ENCODE results near the gene PLAC8.
"Not testable (repeated sequence)": the region's sequence is repeated elsewhere in the genome, so short reads cannot be mapped to it uniquely, and the experiment has no call there.

PLAC8 gene

DNA sequence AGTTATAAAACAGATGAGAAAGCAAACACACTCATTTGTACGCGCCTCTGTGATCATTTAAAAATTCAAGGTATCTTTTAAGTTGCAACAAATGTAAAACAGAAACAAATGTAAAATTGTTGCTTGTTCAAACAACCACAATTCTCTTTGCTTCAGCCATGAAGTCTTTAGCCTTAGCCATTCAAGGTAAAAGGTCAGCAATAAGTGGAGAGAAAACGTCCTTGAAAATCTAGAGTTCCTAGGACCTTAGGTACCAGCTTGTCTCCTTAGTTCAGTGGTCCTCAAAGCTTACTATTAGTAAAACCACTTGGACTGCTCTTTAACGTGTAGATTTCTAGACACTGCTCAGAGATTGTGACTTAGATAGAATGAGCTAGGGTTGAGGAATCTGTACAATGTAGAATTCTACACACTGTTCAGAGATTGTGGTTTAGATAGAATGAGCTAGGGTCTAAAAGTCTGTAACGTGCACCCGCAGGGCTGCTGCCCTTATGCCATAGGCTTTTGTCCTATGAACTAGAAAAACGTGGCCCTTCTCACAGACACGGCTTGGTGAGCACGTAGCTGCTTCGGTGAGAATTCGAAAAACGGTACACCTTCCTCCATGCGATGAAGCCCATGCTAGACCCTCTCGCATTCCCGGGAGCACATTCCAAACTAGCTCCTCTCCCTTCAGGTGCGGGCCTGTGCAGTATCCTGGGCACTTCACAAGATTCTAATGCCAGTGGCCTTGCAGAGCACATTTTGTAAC lies 1.7 kb downstream of the PLAC8 start:
- intact Hi-C loops (cut with DNase I): no loop called here
- peak in 1 of 10 donors; percentile 39 for DNase-seq

DNA sequence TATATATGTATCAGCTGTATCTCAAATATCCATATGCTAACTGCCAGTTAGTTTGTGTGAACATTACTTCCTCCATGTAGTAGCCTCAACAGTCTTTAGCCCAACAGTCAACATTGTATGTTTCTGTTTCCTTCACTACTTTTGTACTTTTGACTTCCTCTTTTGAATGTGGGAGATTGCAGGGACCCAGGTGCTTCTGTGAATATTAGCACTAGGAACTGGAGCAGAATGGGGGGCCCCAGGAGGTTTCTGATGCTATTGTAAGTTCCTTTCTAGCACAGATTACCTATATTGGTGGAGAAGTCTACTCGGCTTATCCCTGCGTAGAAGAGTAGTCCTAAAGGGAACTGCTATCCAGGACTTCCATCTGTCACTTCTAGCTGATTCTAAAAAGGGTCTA lies 2.3 kb downstream of the PLAC8 start:
- DNase-seq: no peak
- intact Hi-C loops (cut with DNase I): no loop called here

DNA sequence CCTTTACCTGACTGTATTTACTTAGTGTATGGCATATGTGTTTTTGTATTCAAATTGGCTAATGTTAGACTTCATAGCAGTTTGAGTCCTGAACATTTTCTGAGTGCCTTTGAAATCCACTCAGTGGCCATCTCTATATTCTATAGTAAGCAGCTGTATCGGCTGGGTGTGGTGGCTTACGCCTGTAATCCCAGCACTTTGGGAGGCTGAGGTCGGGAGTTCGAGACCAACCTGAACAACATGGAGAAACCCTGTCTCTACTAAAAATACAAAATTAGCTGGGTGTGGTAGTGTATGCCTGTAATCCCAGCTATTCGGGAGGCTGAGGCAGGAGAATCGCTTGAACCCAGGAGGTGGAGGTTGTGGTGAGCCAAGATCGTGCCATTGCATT lies 2.8 kb downstream of the PLAC8 start:
- DNase-seq; intact Hi-C loops (cut with DNase I): not testable (repeated sequence)

DNA sequence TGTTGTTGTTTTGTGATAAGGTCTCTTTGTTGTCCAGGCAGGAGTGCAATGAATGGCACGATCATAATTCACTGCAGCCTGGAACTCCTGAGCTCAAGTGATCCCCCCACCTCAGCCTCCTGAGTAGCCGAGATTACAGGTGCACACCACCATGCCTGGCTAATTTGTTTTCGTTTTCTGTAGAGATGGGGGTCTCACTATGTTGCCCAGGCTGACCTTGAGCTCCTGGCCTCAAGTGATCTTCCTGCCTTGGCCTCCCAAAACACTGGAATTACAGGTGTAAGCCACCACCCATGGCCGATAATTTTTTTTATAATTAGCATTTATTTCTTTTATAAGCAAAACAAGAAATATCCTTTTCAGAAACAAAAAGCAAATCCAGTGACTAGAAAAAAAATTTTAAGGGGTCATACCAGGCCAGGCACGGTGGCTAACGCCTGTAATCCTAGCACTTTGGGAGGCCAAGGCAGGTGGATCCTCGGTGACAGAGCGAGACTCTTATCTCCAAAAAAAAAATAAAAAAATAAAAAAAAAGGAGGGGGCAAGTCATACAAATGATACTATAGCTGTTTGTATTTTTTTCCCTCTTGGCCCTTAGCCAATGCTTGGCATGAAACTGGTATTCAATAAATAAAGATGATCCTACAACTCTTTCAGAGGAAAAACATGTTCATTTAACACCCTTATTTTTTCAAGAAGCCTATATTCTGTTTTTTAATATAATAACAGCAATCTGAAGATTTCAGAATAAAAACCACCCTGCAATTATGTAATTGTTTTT lies 3.4 kb downstream of the PLAC8 start:
- intact Hi-C loops (cut with DNase I): no loop called here
- no peak for DNase-seq

DNA sequence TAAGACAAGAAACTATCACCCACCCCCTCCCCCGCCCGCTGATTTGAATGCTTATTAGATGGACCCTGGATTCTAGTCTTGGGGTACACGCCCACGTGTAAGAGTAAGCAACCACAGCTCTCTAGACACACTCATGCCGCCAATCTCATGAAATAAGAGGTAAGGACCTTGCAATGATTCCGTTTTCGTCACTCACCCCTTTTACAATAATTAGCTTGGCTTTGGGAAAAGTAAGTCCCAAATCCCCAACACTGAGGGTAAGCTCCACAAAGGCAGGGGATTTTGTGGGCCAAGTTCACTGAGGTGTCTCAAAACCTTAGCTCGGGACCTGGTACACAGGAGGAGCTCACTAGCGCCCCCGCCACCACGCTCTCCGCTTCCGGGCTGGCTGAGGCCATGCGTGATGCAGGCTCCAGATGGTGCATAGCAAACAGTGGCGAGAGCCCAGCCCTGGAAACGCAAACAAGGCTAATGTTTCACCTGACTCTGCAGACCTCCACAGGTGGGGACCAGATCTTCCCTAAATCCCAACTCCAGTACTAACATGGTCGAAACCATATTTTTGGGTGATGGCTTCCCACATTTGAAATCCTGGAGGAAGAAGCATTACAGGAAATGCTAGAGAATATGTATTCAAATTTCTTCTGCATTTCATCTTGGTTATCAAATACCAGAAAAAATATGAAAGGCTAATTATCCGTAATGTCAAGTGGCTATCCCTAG lies 4.1 kb downstream of the PLAC8 start:
- peak; percentile 43 to 96 (median 72) for DNase-seq
- intact Hi-C loops (cut with DNase I): no loop called here

DNA sequence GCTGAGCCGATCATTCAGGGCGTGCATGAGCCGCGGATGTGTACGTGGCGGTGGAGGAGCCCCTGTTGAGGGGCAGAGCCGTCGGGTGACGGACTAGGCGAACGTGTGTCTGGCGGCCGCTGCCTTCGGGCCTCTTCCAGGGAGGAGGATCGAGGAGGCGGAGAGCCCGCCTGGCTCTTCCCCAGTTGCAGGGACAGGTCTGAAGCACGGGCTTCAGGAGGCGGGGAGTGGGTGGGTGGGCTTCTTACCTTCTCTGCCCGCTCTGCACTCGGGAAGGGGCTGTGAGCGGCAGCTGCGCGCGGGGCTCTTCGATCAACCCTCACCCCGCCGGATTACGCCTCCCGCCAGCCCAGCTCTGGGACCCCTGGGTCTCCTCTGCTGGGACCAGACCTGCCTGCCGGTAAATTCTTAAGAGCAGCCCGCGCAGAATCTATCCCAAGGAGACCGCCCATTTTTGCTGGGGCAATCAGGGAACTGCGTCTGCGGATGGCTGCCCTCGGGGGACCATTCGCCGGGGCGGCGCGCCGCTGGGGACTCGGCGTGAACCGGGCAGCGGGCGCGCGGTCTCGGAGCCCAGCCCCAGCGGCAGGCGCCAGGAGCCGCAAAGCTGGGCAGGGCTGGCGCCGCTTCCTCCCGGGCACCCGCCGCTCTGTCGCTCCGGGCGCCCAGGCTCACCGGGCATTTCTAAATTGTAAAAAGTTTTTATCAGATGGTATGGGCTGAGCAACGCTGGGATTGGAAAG lies 4.9 kb downstream of the PLAC8 start:
- intact Hi-C loops (cut with DNase I): no loop called here
- DNase-seq: peak in 3 of 10 donors; percentile 4 to 73 (median 20)

DNA sequence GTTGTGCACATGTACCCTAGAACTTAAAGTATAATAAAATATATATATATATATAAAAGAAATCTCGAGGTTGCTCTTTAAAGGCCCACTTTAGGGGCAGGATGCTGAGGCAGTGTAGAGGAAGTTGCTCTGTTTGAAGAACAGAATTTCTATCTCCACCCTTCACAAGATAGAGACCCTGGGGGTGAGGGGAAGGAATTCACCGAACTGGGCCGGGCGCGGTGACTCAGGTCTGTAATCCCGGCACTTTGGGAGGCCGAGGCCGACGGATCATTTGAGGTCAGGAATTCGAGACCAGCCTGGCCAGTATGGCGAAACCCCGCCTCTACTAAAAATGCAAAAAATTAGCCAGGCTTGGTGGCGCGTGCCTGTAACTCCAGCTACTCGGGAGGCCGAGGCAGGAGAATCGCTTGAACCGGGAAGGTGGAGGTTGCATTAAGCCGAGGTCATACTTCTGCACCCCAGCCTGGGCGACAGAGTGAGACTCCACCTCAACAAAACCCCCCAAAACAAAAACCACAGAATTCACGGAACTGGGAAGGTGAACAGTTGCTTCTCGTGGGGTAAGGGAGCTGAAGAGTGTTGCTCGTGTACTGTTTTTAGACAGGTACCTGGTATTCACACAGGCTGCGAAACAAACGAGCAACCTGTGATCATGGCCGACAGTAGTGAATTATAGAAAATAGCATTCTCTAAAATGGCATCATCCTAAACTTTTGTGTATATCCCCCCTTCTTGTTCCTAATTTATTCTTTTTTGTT lies 6.2 kb downstream of the PLAC8 start:
- intact Hi-C loops (cut with DNase I): no loop called here
- DNase-seq: no peak

DNA sequence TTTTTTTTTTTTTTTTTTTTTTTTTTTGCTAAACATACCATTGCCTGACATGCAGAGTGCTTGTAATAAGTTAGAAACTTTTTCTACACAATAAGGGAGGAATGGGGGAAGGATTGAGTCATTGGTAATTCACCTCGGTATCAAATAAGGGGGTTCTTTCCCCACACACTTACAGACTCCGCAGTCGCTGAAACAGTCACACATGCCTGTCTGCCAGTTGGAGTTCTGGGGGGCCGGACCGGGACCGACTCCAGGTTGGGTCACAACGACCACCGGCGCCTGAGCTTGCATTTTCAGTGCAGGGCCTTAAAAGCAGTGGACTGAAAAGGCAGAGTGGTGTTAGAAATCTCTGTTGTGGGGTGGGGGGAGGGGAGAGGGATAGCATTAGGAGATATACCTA lies 6.9 kb downstream of the PLAC8 start:
- peak in 1 of 10 donors; percentile 79 for DNase-seq
- intact Hi-C loops (cut with DNase I): no loop called here

DNA sequence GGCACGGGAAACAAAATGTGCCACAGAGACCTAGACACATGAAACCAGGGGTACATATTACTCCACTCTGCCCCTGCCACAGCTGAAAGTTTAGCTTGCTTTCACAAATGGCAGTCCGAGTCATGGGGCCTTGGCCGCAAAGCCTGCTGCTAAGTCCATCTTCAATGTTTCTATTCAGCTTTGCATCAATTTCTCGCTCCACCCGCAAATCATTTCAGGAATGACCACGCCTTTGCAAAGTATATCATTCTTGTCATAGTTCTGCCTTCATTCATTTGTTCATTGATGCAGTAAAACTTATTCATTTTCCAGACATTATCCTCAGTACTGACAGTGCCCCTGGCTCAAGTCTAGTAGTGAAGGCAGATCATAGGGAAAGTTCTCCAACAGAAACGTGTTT lies 9.5 kb downstream of the PLAC8 start:
- DNase-seq: no peak
- intact Hi-C loops (cut with DNase I): no loop called here

DNA sequence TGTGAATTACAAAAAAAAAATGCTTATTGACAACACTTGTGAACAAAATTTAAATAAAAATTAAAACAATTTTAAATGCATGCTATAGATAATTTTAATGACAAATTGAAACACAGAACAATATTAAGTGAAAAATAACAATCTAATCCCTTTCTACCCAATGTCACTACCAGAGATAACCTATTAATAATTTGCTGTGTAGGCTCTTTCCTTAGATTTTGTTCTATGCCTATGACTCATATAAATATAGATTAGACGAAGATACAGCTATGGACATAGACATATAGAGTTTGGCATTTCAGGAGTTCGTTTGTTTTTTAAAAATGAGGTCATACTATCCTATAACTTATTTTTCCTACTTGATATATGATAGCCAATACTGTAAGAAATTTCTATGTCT lies 18.1 kb downstream of the PLAC8 start:
- intact Hi-C loops (cut with DNase I): no loop called here
- no peak for DNase-seq

DNA sequence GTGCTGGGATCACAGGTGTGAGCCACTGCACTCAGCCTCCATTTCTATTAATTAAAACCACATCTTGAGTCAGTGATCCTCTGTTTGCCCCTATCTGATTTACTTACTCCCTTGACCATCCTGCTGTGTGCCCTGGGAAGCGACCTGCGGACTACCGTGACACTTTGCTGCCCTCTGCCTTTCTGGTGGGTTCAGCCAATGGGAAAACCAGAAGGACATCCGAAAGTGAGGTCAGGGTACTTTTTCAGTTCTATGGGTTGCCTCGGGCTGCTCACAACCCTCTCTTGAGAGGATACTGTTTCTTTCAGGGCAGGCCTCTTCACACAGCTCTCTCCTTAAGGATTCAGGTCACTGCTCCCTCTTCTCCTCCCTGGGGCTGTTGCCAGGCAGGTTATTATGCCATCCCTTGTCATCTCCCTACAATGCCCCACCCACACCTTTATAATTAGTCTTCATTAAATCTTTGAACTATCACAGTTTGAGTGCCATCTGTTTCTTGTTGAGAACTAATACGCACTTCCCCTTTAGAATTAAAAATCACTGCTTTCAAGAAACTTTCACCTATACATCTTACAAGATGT lies 21.4 kb downstream of the PLAC8 start:
- intact Hi-C loops (cut with DNase I): no loop called here

DNA sequence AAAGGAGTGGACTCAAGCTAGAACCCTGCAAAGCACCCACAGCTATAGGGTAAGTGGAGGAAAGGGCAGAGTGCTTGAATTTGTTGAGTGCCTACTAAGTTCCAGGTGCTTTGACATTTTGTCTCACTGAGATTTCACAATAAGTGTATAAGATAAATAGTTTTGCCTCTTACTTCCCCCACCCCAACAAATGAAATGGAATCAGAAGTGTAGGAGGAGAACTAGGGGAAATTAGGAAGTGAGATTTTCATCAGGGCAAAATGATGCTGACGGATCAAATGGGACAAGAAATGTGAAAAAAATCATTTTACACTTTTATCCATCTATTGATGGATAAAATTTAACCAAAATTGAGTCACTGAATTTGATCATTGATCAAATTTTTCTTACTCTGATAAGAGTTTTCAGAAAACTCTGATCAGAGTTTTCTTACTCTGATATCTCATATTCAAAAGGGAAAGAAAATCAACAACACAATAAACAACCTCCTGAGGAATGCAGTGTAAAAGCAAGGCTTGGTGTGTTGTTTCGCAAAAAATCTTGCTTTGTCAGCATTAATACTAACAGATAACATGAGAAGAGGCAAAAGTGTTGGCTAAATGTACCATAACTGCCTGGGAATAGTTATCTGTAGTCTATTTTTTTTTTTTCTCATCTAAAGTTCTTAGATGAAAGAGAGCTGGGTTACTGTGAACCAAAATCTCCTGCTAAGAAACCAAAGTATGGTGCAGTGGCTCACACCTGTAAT lies 24.9 kb downstream of the PLAC8 start:
- no peak for DNase-seq
- intact Hi-C loops (cut with DNase I): no loop called here

More for the DNA sequence above, 21.4 kb downstream of the PLAC8 start:
- DNase-seq: no peak

DNA sequence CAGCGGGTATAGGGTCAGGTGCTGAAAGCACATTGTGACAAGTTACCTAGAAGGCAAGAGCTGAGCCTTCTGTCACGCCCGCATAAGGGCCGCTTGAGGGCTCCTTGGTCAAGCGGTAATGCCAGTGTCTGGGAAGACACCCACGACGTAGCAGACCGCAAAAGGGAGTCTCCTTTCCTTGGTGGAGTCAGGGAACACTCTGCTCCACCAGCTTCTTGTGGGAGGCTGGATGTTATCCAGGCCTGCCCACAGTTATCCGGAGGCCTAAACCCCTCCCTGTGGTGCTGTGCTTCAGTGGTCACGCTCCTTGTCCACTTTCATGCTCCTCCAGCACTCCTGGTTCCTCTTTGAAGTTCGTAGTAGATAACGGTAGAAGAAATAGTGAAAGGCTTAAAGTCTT lies 29.6 kb downstream of the PLAC8 start:
- intact Hi-C loops (cut with DNase I): not testable (repeated sequence)
- DNase-seq: peak in 1 of 10 donors; percentile 17

DNA sequence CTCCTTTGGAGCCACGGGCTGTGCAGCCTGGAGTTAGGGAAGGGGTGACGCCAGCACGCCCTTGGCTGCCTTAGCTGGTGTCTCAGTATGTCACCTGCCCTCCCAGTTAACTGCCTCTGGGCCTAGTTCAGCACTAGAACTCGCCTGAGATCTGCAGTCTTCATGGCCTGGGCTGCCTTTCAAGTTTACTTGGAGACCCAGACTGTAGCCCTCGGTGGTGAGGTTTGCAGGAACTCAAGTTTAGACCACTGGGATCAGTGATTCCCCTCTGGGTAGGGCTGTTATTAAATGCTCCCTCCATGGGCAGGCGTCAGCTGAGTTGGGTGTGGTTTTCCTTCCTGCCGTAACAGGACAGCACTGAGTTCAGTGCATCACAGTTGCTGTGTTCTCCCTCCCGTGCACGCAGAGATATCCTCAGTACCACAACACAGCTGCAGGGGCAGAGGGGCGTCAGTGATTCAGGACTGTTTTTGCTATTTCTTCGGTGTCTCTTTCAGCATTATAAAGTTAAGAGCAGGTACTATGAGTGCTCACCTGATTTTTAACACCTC lies 30.5 kb downstream of the PLAC8 start:
- intact Hi-C loops (cut with DNase I): no loop called here
- DNase-seq: peak in 1 of 10 donors; percentile 26

DNA sequence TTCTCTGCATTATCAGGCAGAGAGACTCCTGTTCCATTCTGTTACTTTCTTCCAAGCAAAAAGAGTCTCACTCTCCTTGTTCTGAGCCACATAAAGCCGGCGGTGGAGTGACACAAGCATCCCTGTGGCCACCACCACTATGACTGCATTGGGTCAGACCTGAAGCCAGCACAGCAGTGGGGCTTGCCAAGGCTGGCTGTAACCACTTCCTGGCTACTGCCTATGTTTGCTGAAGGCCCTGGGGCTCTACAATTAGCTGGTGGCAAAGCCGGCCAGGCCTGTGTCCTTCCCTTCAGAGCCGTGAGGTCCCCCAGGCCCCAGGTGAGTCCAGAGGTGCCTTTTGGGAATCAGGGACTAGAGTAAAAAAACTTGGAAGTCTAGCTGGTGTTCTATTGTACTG lies 31.8 kb downstream of the PLAC8 start:
- peak in 1 of 10 donors; percentile 66 for DNase-seq
- intact Hi-C loops (cut with DNase I): no loop called here

DNA sequence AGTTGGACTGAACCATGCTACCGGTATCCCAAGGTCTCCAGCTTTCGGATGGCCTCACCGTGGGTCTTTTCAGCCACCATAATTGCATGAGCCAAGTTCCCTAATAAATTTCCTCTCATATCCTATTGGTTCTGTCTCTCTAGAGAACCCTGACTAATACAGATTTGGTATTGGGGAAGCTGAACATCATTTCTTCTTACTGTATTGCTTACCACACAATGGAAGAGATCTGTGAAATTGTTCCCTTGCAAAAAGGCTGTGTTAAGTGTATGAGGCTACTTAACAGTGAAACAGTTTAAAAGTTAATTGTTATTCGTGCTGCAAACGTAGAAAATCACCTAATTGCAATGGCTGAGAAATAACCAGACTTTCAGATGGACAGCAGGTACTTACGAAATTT lies 34.0 kb downstream of the PLAC8 start:
- intact Hi-C loops (cut with DNase I): no loop called here
- DNase-seq: no peak

DNA sequence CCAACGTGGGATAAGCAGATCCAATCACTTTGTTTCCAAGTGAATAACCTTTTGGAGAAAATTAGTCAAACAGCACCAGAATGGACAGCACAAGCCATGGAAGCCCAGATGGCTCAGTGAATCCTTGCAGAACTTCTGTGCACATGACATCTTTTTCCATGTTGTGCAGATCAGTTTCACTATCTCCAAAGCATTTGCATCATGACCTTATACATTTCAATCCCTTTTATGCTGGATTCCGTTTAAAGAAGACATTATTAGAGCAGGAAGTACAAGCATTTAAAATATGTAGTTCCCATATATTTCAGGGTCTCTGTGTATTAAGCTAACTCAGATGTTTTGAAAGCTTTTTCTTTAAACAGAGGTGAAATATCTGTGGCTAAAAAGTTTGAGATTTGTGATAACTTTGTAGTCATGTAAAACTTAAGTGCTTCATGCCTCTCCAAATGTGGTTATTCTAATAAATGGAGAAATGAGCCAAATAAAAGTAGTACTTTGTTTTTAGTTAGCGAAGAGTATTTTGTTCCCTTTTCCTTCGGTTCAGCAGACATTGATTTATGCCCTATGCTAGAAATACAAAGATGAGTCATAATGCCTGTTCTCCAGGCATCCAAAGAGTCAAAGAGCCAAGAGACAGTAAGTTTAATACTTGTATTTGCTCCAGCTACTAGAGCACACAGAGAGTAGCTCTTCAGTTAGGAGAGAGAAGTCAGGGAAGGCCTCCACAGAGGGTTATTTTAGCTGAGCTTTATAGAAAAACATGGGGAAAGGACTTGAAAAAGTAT lies 39.0 kb downstream of the PLAC8 start:
- intact Hi-C loops (cut with DNase I): no loop called here
- no peak for DNase-seq

DNA sequence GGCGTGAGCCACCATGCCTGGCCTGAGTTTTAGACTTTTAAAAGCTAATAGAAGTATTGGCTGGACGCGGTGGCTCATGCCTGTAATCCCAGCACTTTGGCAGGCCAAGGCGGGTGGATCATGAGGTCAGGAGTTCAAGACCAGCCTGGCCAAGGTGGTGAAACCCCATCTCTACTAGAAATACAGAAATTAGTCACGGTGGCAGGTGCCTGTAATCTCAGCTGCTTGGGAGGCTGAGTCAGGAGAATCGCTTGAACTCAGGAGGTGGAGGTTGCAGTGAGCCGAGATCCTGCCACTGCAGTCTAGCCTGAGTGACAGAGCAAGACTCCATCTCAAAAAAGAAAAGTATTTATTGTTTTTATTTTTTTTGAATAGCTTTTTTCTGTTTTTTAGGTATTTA lies 39.7 kb downstream of the PLAC8 start:
- not testable (repeated sequence) for DNase-seq
- intact Hi-C loops (cut with DNase I): loop anchor here (5.0 kb wide), 1 partner anchor 188 kb away; no protein-coding TSS in a partner anchor
